Kidney (tissue), 14 donors: ENCODE measurements around the gene FOXK1. TPM values are rescaled to one million over a fixed set of nuclear protein-coding genes. Genes with fewer than 3 reads are reported as not detected.

Experiments
- DNase-seq, 5 donors: peaks; one replicate each; pipeline ENCODE4 v3.0.0-alpha.2; 2013 to 2020
- FAIRE-seq: peaks from 2 replicates; lab custom pipeline; 2012; peaks lifted over from hg19 to GRCh38; lab: Jason Lieb, UNC
- H3K27ac ChIP-seq, 2 donors: one replicate each; pipeline ENCODE4 v1.7.0; 2013; ENCODE audit warnings: low read depth in 2 of 2, low read length in 2 of 2, inconsistent platforms in 1 of 2
- H3K27me3 ChIP-seq: one replicate; pipeline ENCODE4 v1.7.1; 2013; ENCODE audit warnings: low read length, inconsistent platforms; ENCODE audit not compliant: control insufficient read depth, insufficient read depth
- H3K36me3 ChIP-seq, 3 donors: one replicate each; pipeline versions ENCODE4 v1.7.0 to v1.7.1; 2013; ENCODE audit warnings: low read length in 3 of 3, control low read depth in 1 of 3, inconsistent platforms in 1 of 3; ENCODE audit not compliant: insufficient read depth in 3 of 3, control insufficient read depth in 2 of 3
- H3K4me1 ChIP-seq, 3 donors: one replicate each; pipeline versions ENCODE4 v1.7.0 to v1.7.1; 2013; ENCODE audit warnings: low read length in 3 of 3, inconsistent platforms in 1 of 3, low read depth in 1 of 3; ENCODE audit not compliant: control insufficient read depth in 2 of 3, insufficient read depth in 2 of 3
- H3K4me3 ChIP-seq, 3 donors: one replicate each; pipeline versions ENCODE4 v1.7.0 to v1.8.1; 2013; ENCODE audit warnings: low read length in 3 of 3, control low read depth in 1 of 3, inconsistent platforms in 1 of 3
- H3K9ac ChIP-seq, 3 donors: one replicate each; pipeline versions ENCODE4 v1.7.0 to v1.7.1; 2013; ENCODE audit warnings: low read length in 3 of 3, control low read depth in 1 of 3, inconsistent platforms in 1 of 3
- H3K9me3 ChIP-seq, 3 donors: one replicate each; pipeline versions ENCODE4 v1.7.0 to v1.7.1; 2013; ENCODE audit warnings: low read length in 3 of 3, control low read depth in 1 of 3, inconsistent platforms in 1 of 3; ENCODE audit not compliant: control insufficient read depth in 2 of 3, insufficient read depth in 1 of 3
- CTCF ChIP-seq: IDR thresholded peaks from 3 replicates; pipeline ENCODE4 v1.5.1; 2012; ENCODE audit warnings: mild to moderate bottlenecking, moderate library complexity, borderline replicate concordance; ENCODE audit not compliant: insufficient read depth; ENCODE audit errors: extremely low read depth
- intact Hi-C: fragments of 100-400 bp; cut with DNase I; formaldehyde crosslinking; loops from one replicate; pipeline ENCODE4 v1.11.1; 2022
- polyA plus RNA-seq: library from polyadenylated mRNA; stranded (reverse); fragments of 350-450 nt; fragmentation: Illumina TruSeq; extraction: RNeasy Lipid Tissue Mini Kit (QIAGEN cat#74804); gene quantifications from one replicate; pipeline ENCODE4 v1.2.3, GENCODE V29; 2014; ENCODE audit warnings: low read depth, low replicate concordance; ENCODE audit not compliant: insufficient read depth
- total RNA-seq: library from RNA; stranded (reverse); fragmentation: NEBNext Ultra II Directional; extraction: Animal tissue kit (Norgen Biotek cat#: 25700); gene quantifications from one replicate; pipeline ENCODE4 v1.2.1, GENCODE V29; 2021
- donor health status: control.
- donor health status: control.
- donor health status: control.
- donor health status: control.
- donor health status: control.
- donor health status: DM: yes; HTN: yes; CAD: no.
- donor health status: Normal renal cell carcinoma (clear cell type).

Gene FOXK1
- total and polyA plus RNA-seq, 2 donors from 2014 or later: 3.9 to 44.2 TPM

GRCh38 chr7:4751398-4751947 lies 69.4 kb downstream of the FOXK1 start:
- peaks cover 0 to 10% (median 8%) of the 10 kb centered on the region in 3 donors for H3K36me3 ChIP-seq
- DNase-seq: no peak

GRCh38 chr7:4753598-4754432 lies 71.7 kb downstream of the FOXK1 start:
- peak; percentile 79 to 90 (median 81) for DNase-seq
- H3K4me1 ChIP-seq: peaks cover 0 to 5% (median 0%) of the 10 kb centered on the region in 3 donors
- no peaks in the 10 kb centered on the region for H3K9me3 ChIP-seq
- intact Hi-C loops: loop anchor here (10.0 kb wide), 1 partner anchor 139 kb away; no protein-coding TSS in a partner anchor
- no peak overlapping the region for H3K27ac ChIP-seq
- TF ChIP-seq CTCF: peak; percentile 89
- no peak overlapping the region for H3K4me3 ChIP-seq
- H3K9ac ChIP-seq: no peak overlapping the region
- H3K27me3 ChIP-seq: no peaks in the 10 kb centered on the region
- H3K36me3 ChIP-seq: peaks cover 0 to 27% (median 18%) of the 10 kb centered on the region in 3 donors
- FAIRE-seq: no peak

More at GRCh38 chr7:4751398-4751947, 69.4 kb downstream of the FOXK1 start:
- Histone ChIP-seq H3K4me3 (no peak overlapping the region), H3K27ac (no peak overlapping the region), H3K4me1 (peaks cover 0 to 22% (median 20%) of the 10 kb centered on the region in 3 donors), H3K9me3 (no peaks in the 10 kb centered on the region), H3K9ac (no peak overlapping the region), H3K27me3 (no peaks in the 10 kb centered on the region)
- FAIRE-seq: no peak
- intact Hi-C loops: loop anchor here (10.0 kb wide), 1 partner anchor 137 kb away; no protein-coding TSS in a partner anchor
- no peak for TF ChIP-seq CTCF

GRCh38 chr7:4754433-4755010 lies 72.4 kb downstream of the FOXK1 start:
- TF ChIP-seq CTCF: no peak
- H3K4me1 ChIP-seq: peaks cover 0 to 5% (median 0%) of the 10 kb centered on the region in 3 donors
- H3K9me3 ChIP-seq: no peaks in the 10 kb centered on the region
- no peaks in the 10 kb centered on the region for H3K27me3 ChIP-seq
- no peak overlapping the region for H3K9ac ChIP-seq
- intact Hi-C loops: loop anchor here (10.0 kb wide), 1 partner anchor 140 kb away; no protein-coding TSS in a partner anchor
- no peak overlapping the region for H3K4me3 ChIP-seq
- H3K27ac ChIP-seq: no peak overlapping the region
- FAIRE-seq (no peak), DNase-seq (no peak)
- peaks cover 0 to 28% (median 18%) of the 10 kb centered on the region in 3 donors for H3K36me3 ChIP-seq
